Lower lobe of right lung (tissue), 2 donors: ENCODE results near the gene FOXK2. TPM values are rescaled to one million over a fixed set of nuclear protein-coding genes. Genes with fewer than 3 reads are reported as not detected.

Experiments
- ATAC-seq, 2 donors: fragments of 200-7000 bp; cut with Tn5 transposase; one replicate each; pipeline ENCODE4 v1.9.1; 2020 to 2022; ENCODE audit warnings: mild to moderate bottlenecking in 2 of 2, moderate library complexity in 2 of 2
- DNase-seq: peaks from one replicate; pipeline ENCODE4 v3.0.0-alpha.2; 2020
- H3K27ac ChIP-seq: fragments of 200-600 bp; one replicate; pipeline ENCODE4 v1.8.0; 2022
- H3K27me3 ChIP-seq: fragments of 200-600 bp; one replicate; pipeline ENCODE4 v1.8.0; 2022; ENCODE audit warnings: low read depth
- H3K36me3 ChIP-seq: fragments of 200-600 bp; one replicate; pipeline ENCODE4 v1.8.0; 2022; ENCODE audit warnings: mild to moderate bottlenecking
- H3K4me1 ChIP-seq: fragments of 200-600 bp; one replicate; pipeline ENCODE4 v1.8.0; 2022
- H3K4me3 ChIP-seq: fragments of 200-600 bp; one replicate; pipeline ENCODE4 v1.8.0; 2022; ENCODE audit warnings: mild to moderate bottlenecking
- H3K9me3 ChIP-seq: fragments of 200-600 bp; one replicate; pipeline ENCODE4 v1.8.0; 2022
- CTCF ChIP-seq: fragments of 200-600 bp; IDR thresholded peaks from one replicate; pipeline ENCODE4 v1.8.0; 2022; ENCODE audit warnings: antibody characterized with exemption, mild to moderate bottlenecking
- intact Hi-C: fragments of 100-400 bp; cut with DNase I; formaldehyde crosslinking; loops from one replicate; pipeline ENCODE4 v1.11.0; 2022
- total RNA-seq: library from RNA; stranded (reverse); fragmentation: NEBNext Ultra II Directional; extraction: Animal tissue kit (Norgen Biotek cat#: 25700); gene quantifications from one replicate; pipeline ENCODE4 v1.2.1, GENCODE V29; 2021
- donor health status: DM: no; HTN: yes; CAD: no; lungs with severe emphysema.

FOXK2 gene
- total RNA-seq, 1 donor from 2014 or later = 60.1 TPM

- no peaks in the 10 kb centered on the region for H3K9me3 ChIP-seq
- H3K4me1 ChIP-seq = peaks cover 35% of the 10 kb centered on the region
- intact Hi-C loops = no loop called here
- ATAC-seq = no peak
- H3K4me3 ChIP-seq = no peak overlapping the region
- peaks cover 37% of the 10 kb centered on the region for H3K36me3 ChIP-seq
- no peak for TF ChIP-seq CTCF
- no peaks in the 10 kb centered on the region for H3K27me3 ChIP-seq
- no peak overlapping the region for H3K27ac ChIP-seq
- DNase-seq = no peak
These were observed 69.0 kb downstream of the FOXK2 start for GRCh38 chr17:82588266-82589175.

GRCh38 chr17:82589851-82590180, 70.3 kb downstream of the FOXK2 start:
- DNase-seq = peak; percentile 25
- Histone ChIP-seq H3K9me3 (no peaks in the 10 kb centered on the region), H3K36me3 (peaks cover 25% of the 10 kb centered on the region), H3K4me1 (peaks cover 46% of the 10 kb centered on the region), H3K27me3 (no peaks in the 10 kb centered on the region), H3K4me3 (no peak overlapping the region), H3K27ac (no peak overlapping the region)
- ATAC-seq = no peak
- intact Hi-C loops = no loop called here
- no peak for TF ChIP-seq CTCF

- Histone ChIP-seq H3K9me3 (no peaks in the 10 kb centered on the region), H3K36me3 (peaks cover 23% of the 10 kb centered on the region), H3K4me3 (no peak overlapping the region), H3K27ac (peak overlapping the region; percentile 89), H3K27me3 (no peaks in the 10 kb centered on the region), H3K4me1 (peaks cover 46% of the 10 kb centered on the region)
- TF ChIP-seq CTCF = no peak
- intact Hi-C loops = no loop called here
- peak; percentile 36 for DNase-seq
- ATAC-seq = no peak
These were observed 70.7 kb downstream of the FOXK2 start for GRCh38 chr17:82590216-82590615.

- H3K27ac ChIP-seq = peak overlapping the region; percentile 89
- peaks cover 23% of the 10 kb centered on the region for H3K36me3 ChIP-seq
- no peaks in the 10 kb centered on the region for H3K27me3 ChIP-seq
- no peak overlapping the region for H3K4me3 ChIP-seq
- peak; percentile 45 for DNase-seq
- peaks cover 47% of the 10 kb centered on the region for H3K4me1 ChIP-seq
- intact Hi-C loops = no loop called here
- no peak for ATAC-seq
- TF ChIP-seq CTCF = no peak
- H3K9me3 ChIP-seq = no peaks in the 10 kb centered on the region
These were observed 71.5 kb downstream of the FOXK2 start for GRCh38 chr17:82590881-82591539.

GRCh38 chr17:82592289-82592766, 72.8 kb downstream of the FOXK2 start:
- TF ChIP-seq CTCF = no peak
- peak; percentile 79 for ATAC-seq
- intact Hi-C loops = no loop called here
- H3K36me3 ChIP-seq = peaks cover 27% of the 10 kb centered on the region
- peak overlapping the region; percentile 89 for H3K27ac ChIP-seq
- no peaks in the 10 kb centered on the region for H3K27me3 ChIP-seq
- H3K4me3 ChIP-seq = peak overlapping the region; percentile 70
- H3K4me1 ChIP-seq = peaks cover 47% of the 10 kb centered on the region
- peak; percentile 84 for DNase-seq
- no peaks in the 10 kb centered on the region for H3K9me3 ChIP-seq
